H1 (cell line): ENCODE results near the gene MANF. TPM values are rescaled to one million over a fixed set of nuclear protein-coding genes. Genes with fewer than 3 reads are reported as not detected.

Source experiments
- CTCF ChIA-PET: fragments of 300-600 bp; sonication (Branson Sonifier 250); formaldehyde crosslinking; loops from one replicate; lab custom pipeline; 2021; ENCODE audit not compliant: partially characterized antibody; lab: Charles Lee
- POLR2A ChIA-PET: fragments of 300-600 bp; sonication (Branson Sonifier 250); formaldehyde crosslinking; loops from one replicate; lab custom pipeline; 2021; ENCODE audit warnings: inconsistent platforms; ENCODE audit not compliant: partially characterized antibody; lab: Charles Lee
- DNase-seq, 2 experiments: peaks; one replicate each; pipeline versions ENCODE4 v3.0.0 to v3.0.0-alpha.2; 2010 to 2022; ENCODE audit warnings: low spot score in 2 of 2, low read depth in 1 of 2, mixed read lengths in 1 of 2
- FAIRE-seq: peaks from 2 replicates; lab custom pipeline; 2011; peaks lifted over from hg19 to GRCh38; lab: Jason Lieb, UNC
- H2AFZ ChIP-seq: 2 replicates; pipeline ENCODE4 v1.8.1; 2012; ENCODE audit warnings: low read length, inconsistent platforms
- H2AK5ac ChIP-seq: 2 replicates; pipeline ENCODE4 v1.6.1; 2013; ENCODE audit warnings: low read depth, low read length
- H2BK120ac ChIP-seq: replicated peaks from 2 replicates; pipeline ENCODE3; 2013; ENCODE audit warnings: low read depth, low read length, inconsistent platforms
- H2BK12ac ChIP-seq: 2 replicates; pipeline ENCODE4 v1.6.1; 2013; ENCODE audit warnings: low read depth, low read length
- H2BK15ac ChIP-seq: 2 replicates; pipeline ENCODE4 v1.6.1; 2013; ENCODE audit warnings: low read length
- H2BK20ac ChIP-seq: 2 replicates; pipeline ENCODE4 v1.6.1; 2013; ENCODE audit warnings: low read length
- H2BK5ac ChIP-seq: 2 replicates; pipeline ENCODE4 v1.6.1; 2013; ENCODE audit warnings: low read depth, low read length
- H3K14ac ChIP-seq: 2 replicates; pipeline ENCODE4 v1.6.1; 2013; ENCODE audit warnings: inconsistent platforms; ENCODE audit not compliant: insufficient read length
- H3K18ac ChIP-seq: 2 replicates; pipeline ENCODE4 v1.6.1; 2013; ENCODE audit warnings: low read length; ENCODE audit errors: extremely low read depth
- H3K23ac ChIP-seq: 2 replicates; pipeline ENCODE4 v1.6.1; 2013; ENCODE audit warnings: inconsistent platforms; ENCODE audit not compliant: insufficient read length
- H3K23me2 ChIP-seq: 2 replicates; pipeline ENCODE4 v1.6.1; 2013; ENCODE audit warnings: low read depth, low read length
- H3K27ac ChIP-seq: 2 replicates; pipeline ENCODE4 v1.6.1; 2011; ENCODE audit warnings: low read depth, low read length, inconsistent platforms
- H3K27me3 ChIP-seq, 4 experiments: replicated peaks in 1 of 4; 1 replicate in 1 of 4; 2 replicates in 3 of 4; pipeline versions ENCODE4 v1.6.1 to v1.8.1; 2011 to 2013; ENCODE audit warnings: low read length in 3 of 4, mild to moderate bottlenecking in 3 of 4, inconsistent platforms in 2 of 4, mixed read lengths in 2 of 4, moderate library complexity in 1 of 4; ENCODE audit not compliant: control insufficient read depth in 3 of 4, insufficient read depth in 3 of 4; ENCODE audit errors: extremely low read depth in 1 of 4
- H3K36me3 ChIP-seq, 4 experiments: 2 replicates each; pipeline versions ENCODE4 v1.6.1 to v1.8.1; 2011 to 2013; ENCODE audit warnings: mild to moderate bottlenecking in 4 of 4, low read length in 3 of 4, moderate library complexity in 2 of 4, control low read depth in 1 of 4, inconsistent platforms in 1 of 4; ENCODE audit not compliant: insufficient read depth in 4 of 4, control insufficient read depth in 2 of 4
- H3K4ac ChIP-seq: replicated peaks from 2 replicates; pipeline ENCODE3; 2013; ENCODE audit warnings: low read length, low read depth, mixed read lengths, inconsistent platforms; ENCODE audit not compliant: insufficient read length
- H3K4me1 ChIP-seq, 4 experiments: replicated peaks in 1 of 4; 1 replicate in 1 of 4; 2 replicates in 3 of 4; pipeline versions ENCODE4 v1.6.1 to v1.8.1; 2011 to 2013; ENCODE audit warnings: low read length in 3 of 4, inconsistent platforms in 2 of 4, mixed read lengths in 1 of 4; ENCODE audit not compliant: insufficient read depth in 4 of 4, control insufficient read depth in 3 of 4
- H3K4me2 ChIP-seq, 2 experiments: 2 replicates each; pipeline versions ENCODE4 v1.6.1 to v1.8.1; 2011 to 2013; ENCODE audit warnings: low read depth in 2 of 2, low read length in 2 of 2, control low read depth in 1 of 2, inconsistent platforms in 1 of 2, mild to moderate bottlenecking in 1 of 2; ENCODE audit not compliant: insufficient read depth in 1 of 2
- H3K4me3 ChIP-seq, 4 experiments: fragments of 200-600, 300-600 bp in 1 of 4; sonication (generic), shearing (Covaris generic), sonication (Bioruptor Twin) in 1 of 4; 2 replicates each; pipeline versions ENCODE4 v1.5.1 to v1.8.1; 2011 to 2016; ENCODE audit warnings: low read length in 4 of 4, low read depth in 3 of 4, control low read depth in 2 of 4, inconsistent platforms in 2 of 4, mild to moderate bottlenecking in 2 of 4, mixed read lengths in 1 of 4, moderate library complexity in 1 of 4; ENCODE audit not compliant: insufficient read depth in 2 of 4; ENCODE audit errors: extremely low read depth in 1 of 4
- H3K56ac ChIP-seq: replicated peaks from 2 replicates; pipeline ENCODE3; 2013; ENCODE audit warnings: low read depth, mild to moderate bottlenecking, mixed read lengths, low read length, inconsistent platforms; ENCODE audit not compliant: insufficient read length
- H3K79me1 ChIP-seq: 2 replicates; pipeline ENCODE4 v1.6.1; 2013; ENCODE audit warnings: low read depth, low read length, control low read depth
- H3K79me2 ChIP-seq, 2 experiments: 2 replicates each; pipeline versions ENCODE4 v1.6.1 to v1.8.1; 2012 to 2013; ENCODE audit warnings: low read length in 2 of 2, mild to moderate bottlenecking in 2 of 2, inconsistent platforms in 1 of 2; ENCODE audit not compliant: insufficient read depth in 2 of 2, control insufficient read depth in 1 of 2
- H3K9ac ChIP-seq, 4 experiments: replicated peaks in 1 of 4; 1 replicate in 1 of 4; 2 replicates in 3 of 4; pipeline versions ENCODE4 v1.6.1 to v1.8.1; 2011 to 2013; ENCODE audit warnings: low read depth in 3 of 4, low read length in 3 of 4, control low read depth in 2 of 4, mild to moderate bottlenecking in 2 of 4, moderate library complexity in 2 of 4, inconsistent platforms in 1 of 4; ENCODE audit errors: extremely low read depth in 1 of 4
- H3K9me3 ChIP-seq, 2 experiments: 2 replicates each; pipeline versions ENCODE4 v1.6.1 to v1.8.1; 2012 to 2013; ENCODE audit warnings: mild to moderate bottlenecking in 2 of 2, moderate library complexity in 2 of 2, control low read depth in 1 of 2, inconsistent platforms in 1 of 2, low read depth in 1 of 2, low read length in 1 of 2, mixed read lengths in 1 of 2; ENCODE audit not compliant: insufficient read depth in 2 of 2
- H4K20me1 ChIP-seq, 2 experiments: replicated peaks in 1 of 2; 2 replicates each; pipeline versions ENCODE3 to v1.8.1; 2011 to 2013; ENCODE audit warnings: inconsistent platforms in 2 of 2, low read length in 2 of 2, mild to moderate bottlenecking in 1 of 2; ENCODE audit not compliant: insufficient read depth in 2 of 2, control insufficient read depth in 1 of 2
- H4K5ac ChIP-seq: 2 replicates; pipeline ENCODE4 v1.6.1; 2013; ENCODE audit warnings: low read length, low read depth, mixed read lengths, inconsistent platforms; ENCODE audit not compliant: insufficient read length
- H4K8ac ChIP-seq: 2 replicates; pipeline ENCODE4 v1.8.0; 2013; ENCODE audit warnings: mild to moderate bottlenecking, moderate library complexity, low read length, inconsistent platforms; ENCODE audit not compliant: insufficient read depth; ENCODE audit errors: extremely low read depth
- H4K91ac ChIP-seq: replicated peaks from 2 replicates; pipeline ENCODE3; 2013; ENCODE audit warnings: low read length, mixed read lengths, inconsistent platforms; ENCODE audit not compliant: insufficient read length
- ATF2 ChIP-seq: IDR thresholded peaks from 2 replicates; pipeline ENCODE4 v1.6.1; 2012; ENCODE audit warnings: low read length, inconsistent platforms
- BCL11A ChIP-seq, 2 experiments: IDR thresholded peaks; one replicate each; pipeline ENCODE4 v1.6.1; 2011; ENCODE audit warnings: low read depth in 2 of 2, low read length in 2 of 2, mild to moderate bottlenecking in 2 of 2
- CHD2 ChIP-seq: IDR thresholded peaks from 2 replicates; pipeline ENCODE4 v1.6.1; 2012; ENCODE audit warnings: low read length, improper control_type of control experiment
- GTF2F1 ChIP-seq: IDR thresholded peaks from 2 replicates; pipeline ENCODE4 v1.6.1; 2012; ENCODE audit warnings: low read depth, low read length, improper control_type of control experiment, borderline replicate concordance
- NRF1 ChIP-seq: IDR thresholded peaks from 2 replicates; pipeline ENCODE4 v1.6.1; 2011; ENCODE audit warnings: mild to moderate bottlenecking, low read depth, low read length, improper control_type of control experiment
- POLR2A ChIP-seq, 2 experiments: IDR thresholded peaks; 1 replicate in 1 of 2; 2 replicates in 1 of 2; pipeline ENCODE4 v1.6.1; 2011; ENCODE audit warnings: low read depth in 2 of 2, low read length in 2 of 2, mild to moderate bottlenecking in 2 of 2; ENCODE audit errors: control extremely low read depth in 1 of 2
- WGBS, 2 experiments: shearing (Covaris generic) in 1 of 2; methylation state at CpG; one replicate each; pipeline versions ENCODE4 v1.1.6 to v1.1.7; 2013 to 2015; ENCODE audit warnings: low lambda C conversion rate in 2 of 2, mixed read lengths in 2 of 2, inconsistent platforms in 1 of 2, low coverage in 1 of 2, missing lambda C conversion rate in 1 of 2; ENCODE audit not compliant: insufficient replicate concordance in 2 of 2, insufficient coverage in 1 of 2, insufficient read length in 1 of 2; ENCODE audit errors: extremely low coverage in 1 of 2, missing lambda C conversion rate in 1 of 2; 5-methylcytosine and 5-hydroxymethylcytosine counted together
- polyA plus RNA-seq, 7 experiments: library from polyadenylated mRNA; depleted of rRNA in 3 of 7; stranded (reverse) in 5 of 7; unstranded in 2 of 7; fragments of >200 nt in 5 of 7; fragments of 200-250 nt in 2 of 7; gene quantifications; 1 replicate in 5 of 7; 2 replicates in 1 of 7; 4 replicates in 1 of 7; pipeline versions ENCODE4 v1.2.1 to v1.2.3, GENCODE V29; 2011 to 2013; ENCODE audit warnings: missing spikeins in 2 of 7, mixed read lengths in 2 of 7
- total RNA-seq: library from RNA; stranded (reverse); fragmentation: NEBNext Ultra II Directional; extraction: Animal tissue kit (Norgen Biotek cat#: 25700); gene quantifications from 2 replicates; pipeline ENCODE4 v1.2.1, GENCODE V29; 2021

MANF gene
- total and polyA plus RNA-seq, 2 of the 8 experiments (the other 6 are each of a cell fraction or from before 2014, with no cell fraction given) = 37.5 to 159 TPM

- no peaks in the 10 kb centered on the region for H4K20me1 ChIP-seq
- no peak overlapping the region for H4K5ac ChIP-seq
- H3K56ac ChIP-seq = no peak overlapping the region
- no peak overlapping the region for H2AFZ ChIP-seq
- H2BK120ac ChIP-seq = no peak overlapping the region
- no peaks in the 10 kb centered on the region for H3K79me2 ChIP-seq
- no peak overlapping the region for H4K91ac ChIP-seq
- CTCF ChIA-PET = interaction anchor here (0.5 to 1.8 kb wide), 3 partner anchors 9 to 191 kb away, joined by 3 to 8 read pairs (median 3); no protein-coding TSS in a partner anchor
- H3K27ac ChIP-seq = no peak overlapping the region
- FAIRE-seq = no peak
- no peaks in the 10 kb centered on the region for H3K4me1 ChIP-seq
- no peak overlapping the region for H3K4ac ChIP-seq
- no peak overlapping the region for H3K18ac ChIP-seq
- H3K9me3 ChIP-seq = no peaks in the 10 kb centered on the region
- H3K4me3 ChIP-seq = no peak overlapping the region
- H3K4me2 ChIP-seq = no peak overlapping the region
- no peak overlapping the region for H4K8ac ChIP-seq
- no peak for TF ChIP-seq GTF2F1
- TF ChIP-seq NRF1 = no peak
- no peak for TF ChIP-seq POLR2A (IDR thresholded peaks at IDR 0.05; ENCODE audit: control extremely low read depth in 1 of 2, low read depth in 2 of 2, low read length in 2 of 2)
- no peak for TF ChIP-seq CHD2
- no peak for TF ChIP-seq ATF2
- no peak for TF ChIP-seq BCL11A (IDR thresholded peaks at IDR 0.05; ENCODE audit: low read depth in 2 of 2, low read length in 2 of 2)
- H2BK5ac ChIP-seq = no peak overlapping the region
- no peak overlapping the region for H2BK20ac ChIP-seq
- H2BK12ac ChIP-seq = no peak overlapping the region
- DNase-seq = no peak
- no peaks in the 10 kb centered on the region for H3K79me1 ChIP-seq
- POLR2A ChIA-PET = no interaction called here
- no peak overlapping the region for H2AK5ac ChIP-seq
- H3K23ac ChIP-seq = no peak overlapping the region
- no peaks in the 10 kb centered on the region for H3K27me3 ChIP-seq
- no peak overlapping the region for H3K14ac ChIP-seq
- no peak overlapping the region for H3K9ac ChIP-seq
- no peaks in the 10 kb centered on the region for H3K23me2 ChIP-seq
- no peak overlapping the region for H2BK15ac ChIP-seq
- WGBS, 2 experiments = 74% methylated on average over 3 of the region's 4 CpGs; no CpG with 5 or more reads in 1 of the 2 experiments
- peaks cover 0 to 2% (median 0%) of the 10 kb centered on the region in 4 experiments; a peak in 2 of 8 replicates for H3K36me3 ChIP-seq
Observed at GRCh38 chr3:51357856-51358255, 27.2 kb upstream of the MANF start.
